T1000 (cell line): ENCODE data around the gene AGER.
"Not testable (repeated sequence)": the region's sequence is repeated elsewhere in the genome, so short reads cannot be mapped to it uniquely, and the experiment has no call there.

Source experiments
- DNase-seq: peaks from one replicate; lab custom pipeline; 2025; ENCODE audit warnings: mixed read lengths; lab: John Stamatoyannopoulos, UW

The AGER gene

DNA sequence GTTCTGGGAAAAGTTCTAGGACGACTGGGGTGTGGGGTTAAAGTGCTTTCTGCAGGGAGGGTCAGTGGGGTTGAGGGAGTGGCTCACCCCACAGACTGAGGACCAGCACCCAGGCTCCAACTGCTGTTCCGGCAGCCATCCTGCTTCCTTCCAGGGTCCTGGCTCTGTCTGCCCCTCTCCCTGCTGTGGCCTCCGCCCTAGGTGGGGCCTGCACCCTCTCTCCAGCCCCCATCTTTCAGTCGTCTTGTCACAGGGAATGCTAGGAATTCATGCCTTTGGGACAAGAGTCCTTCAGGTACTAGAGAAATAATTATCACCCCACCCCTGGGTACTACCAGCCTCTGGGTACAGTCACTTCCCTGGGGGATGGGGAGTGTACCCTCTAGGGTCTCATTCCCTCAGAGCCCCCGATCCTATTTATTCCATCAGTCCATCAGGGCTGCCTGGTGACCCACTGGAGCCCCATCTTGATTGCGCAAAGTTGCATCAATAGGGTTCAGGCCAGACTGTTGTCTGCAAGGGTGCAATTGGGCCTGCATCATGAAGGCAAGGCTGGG is at the start of gene AGER:
AGER (minus strand) TSS at position 170 of the 557 bp plus-strand sequence; CDS start at position 139, 31 bp downstream.
- DNase-seq: no peak

DNA sequence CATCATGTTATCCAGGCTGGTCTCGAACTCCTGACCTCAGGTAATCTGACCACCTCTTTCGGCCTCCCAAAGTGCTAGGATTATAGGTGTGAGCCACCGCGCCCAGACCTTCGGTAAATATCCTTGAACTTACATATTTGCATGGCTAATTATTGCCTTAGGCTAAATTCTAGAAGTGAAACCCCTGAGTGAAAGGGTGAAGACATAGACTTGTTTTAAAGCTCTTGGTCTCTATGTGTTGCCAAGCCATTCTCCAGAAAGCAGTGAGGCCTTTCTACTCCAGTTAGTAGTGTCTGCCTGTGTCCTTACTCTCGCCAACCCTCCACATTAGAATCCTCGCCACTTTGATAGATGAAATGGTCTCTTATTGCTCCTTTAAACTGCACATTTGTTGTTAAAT is 42.4 kb upstream of the AGER start:
- DNase-seq: no peak

DNA sequence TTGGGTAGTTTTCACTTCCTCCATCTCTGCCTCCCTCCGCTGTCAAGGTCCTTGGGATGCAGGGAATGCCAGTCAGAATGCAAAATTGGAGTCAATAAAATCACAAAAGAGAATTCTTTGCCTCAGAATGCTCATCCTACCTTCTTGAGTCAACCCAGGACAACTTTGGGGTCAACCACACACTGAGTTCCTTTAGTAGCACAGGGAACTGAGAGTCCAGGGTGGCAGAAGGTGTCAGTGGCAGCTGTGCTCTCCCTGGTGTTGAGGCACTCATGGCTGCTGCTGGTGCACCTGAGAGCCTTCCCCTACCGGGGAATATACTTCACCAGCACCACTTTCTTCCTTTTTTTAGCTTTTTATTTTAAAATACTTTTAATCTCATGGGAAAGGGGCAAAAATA is 40.6 kb upstream of the AGER start:
- DNase-seq: no peak

DNA sequence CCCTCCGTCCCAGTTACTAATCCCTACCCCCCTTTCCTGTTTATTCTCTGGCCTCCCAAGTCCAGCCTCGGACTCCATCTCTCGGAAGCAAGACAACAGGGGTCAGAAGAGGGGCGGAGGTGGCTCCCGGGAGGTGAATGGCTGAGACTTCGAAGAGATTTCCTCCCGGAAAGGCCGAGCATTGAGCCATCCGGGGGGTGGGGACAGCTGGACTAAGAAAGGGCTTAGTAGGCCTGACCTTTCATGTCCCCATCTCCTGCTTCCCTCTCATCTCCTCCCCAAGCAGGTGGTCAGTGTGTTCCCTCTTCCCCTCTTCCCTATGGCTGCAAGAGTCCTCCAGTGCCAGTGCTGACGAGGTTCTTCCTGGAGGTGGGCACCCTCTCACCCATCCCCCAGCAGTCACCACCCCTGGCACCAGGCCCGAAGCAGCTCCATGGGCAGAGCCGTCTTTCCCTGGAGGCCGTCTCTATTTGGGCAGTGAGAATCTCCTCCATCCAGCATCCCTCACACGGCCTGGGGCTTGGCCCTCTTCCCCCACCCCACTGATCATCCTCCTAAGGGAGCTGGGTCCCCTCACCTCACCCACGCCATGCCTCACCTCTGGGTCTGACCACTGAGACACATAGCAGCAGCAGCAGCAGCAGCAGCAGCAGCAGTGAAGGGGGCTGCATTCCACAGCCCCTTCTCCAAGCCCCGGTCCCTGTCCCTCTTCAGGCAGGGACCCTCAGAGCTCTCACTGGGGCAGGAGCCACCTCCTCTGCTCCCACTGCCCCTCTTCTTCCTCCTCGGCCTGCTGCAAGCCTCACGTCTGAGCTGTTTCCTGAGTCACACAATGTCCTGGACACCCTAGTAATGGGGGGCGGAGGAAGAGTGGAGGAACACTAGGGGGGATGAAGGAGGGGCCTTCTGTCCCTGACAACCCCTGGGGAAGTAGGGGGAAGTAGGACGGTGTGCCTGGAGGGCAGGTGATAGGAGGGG is 39.5 kb upstream of the AGER start, which contains the start of gene NOTCH4:
NOTCH4 (minus strand) TSS at position 810 of the 978 bp plus-strand sequence; CDS start at position 671, 139 bp downstream.
- no peak for DNase-seq

GRCh38 chr6:32222333-32223230 is 38.5 kb upstream of the AGER start:
- DNase-seq: no peak

DNA sequence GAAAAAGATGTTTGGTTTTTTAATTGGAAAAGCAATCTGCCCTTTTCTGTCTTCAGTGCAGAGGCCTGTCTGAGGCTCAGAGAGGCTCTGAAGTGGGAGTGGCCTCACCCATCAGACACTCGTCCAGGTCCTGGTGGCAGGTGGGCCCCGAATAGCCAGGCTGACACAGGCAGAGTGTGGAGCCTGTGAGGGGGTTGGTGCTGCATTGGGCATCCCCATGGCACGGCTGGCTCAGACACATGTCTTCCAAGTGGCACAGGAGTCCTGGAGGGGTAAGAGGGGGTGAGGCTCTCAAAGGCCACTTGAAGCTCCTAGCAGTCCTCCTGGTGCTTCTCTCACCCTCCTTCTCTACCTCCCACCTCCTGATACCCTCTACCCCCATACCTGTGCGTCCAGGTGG is 36.0 kb upstream of the AGER start:
- DNase-seq: no peak

DNA sequence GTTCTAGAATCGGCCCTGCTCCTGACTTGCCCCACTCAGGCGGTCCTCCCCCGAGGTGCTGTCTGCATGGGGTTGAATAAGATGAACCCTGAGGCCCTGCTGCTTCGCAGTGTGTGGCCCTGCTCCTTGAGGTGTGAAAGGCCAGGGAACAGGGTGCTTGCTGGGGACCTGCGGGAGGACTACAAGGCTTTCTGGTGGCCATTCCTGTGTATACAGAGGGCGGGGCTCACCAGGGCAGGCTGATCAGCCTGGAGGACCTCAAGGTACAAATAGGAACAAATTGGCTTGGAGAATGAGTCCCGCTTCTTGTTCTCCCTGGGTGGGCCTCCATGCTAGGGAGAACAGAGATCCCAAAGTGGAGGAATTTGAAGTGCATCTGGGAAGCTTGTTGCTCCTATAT is 34.1 kb upstream of the AGER start:
- DNase-seq: no peak

DNA sequence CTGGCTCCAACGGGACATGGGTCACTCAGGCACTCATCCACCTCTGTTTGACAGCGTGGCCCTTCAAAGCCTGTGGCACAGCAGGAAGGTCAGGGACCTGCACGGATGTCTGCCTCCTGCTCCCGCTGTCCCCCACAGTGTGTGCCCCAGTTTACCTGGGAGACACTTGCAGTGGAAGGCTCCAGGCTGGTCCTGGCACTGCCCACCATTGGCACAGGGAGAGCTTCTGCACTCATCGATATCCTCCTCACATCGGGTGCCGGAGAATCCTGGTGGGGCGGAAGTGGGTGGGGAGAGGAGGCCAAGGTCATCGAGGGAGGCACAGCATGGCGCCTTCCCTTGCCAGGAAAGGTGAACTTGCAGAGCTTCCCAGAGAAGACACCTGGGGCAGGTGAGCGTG is 32.9 kb upstream of the AGER start:
- DNase-seq: no peak

- no peak for DNase-seq
Measured at GRCh38 chr6:32216285-32216684, 32.2 kb upstream of the AGER start.

DNA sequence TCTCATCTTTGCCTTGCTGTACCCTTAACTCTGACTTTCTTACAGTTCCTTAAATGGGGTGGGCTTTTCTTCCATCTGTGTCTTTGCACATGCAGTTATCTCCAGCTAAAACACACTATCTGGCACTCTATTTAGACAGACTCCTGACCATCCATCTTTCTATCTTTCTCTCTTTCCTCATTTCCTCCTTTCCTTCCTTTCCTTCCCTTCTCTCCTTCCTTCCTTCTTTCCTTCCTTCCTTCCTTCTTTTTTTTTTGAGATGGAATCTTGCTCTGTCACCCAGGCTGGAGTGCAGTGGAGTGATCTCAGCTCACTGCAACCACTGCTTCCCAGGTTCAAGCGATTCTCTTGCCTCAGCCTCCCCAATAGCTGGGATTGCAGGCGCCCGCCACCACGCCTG is 31.6 kb upstream of the AGER start:
- no peak for DNase-seq

DNA sequence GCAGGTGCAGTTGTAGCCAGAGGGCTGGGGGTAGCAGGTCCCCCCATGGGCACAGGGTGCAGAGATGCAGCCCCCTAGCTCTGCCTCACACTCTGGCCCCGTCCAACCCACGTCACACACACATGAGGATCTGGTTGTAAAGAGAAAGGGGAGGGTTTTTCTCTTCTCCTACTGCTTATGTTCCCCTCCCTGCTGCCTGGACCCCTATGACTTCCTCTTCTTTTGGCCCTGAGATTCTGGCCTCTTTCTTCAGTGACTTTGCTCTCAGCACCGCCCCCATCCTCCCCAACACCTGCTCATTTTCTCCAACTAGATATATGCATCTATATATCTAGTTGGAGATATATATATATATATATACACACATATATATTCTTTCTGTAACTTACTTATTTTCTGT is 30.1 kb upstream of the AGER start:
- no peak for DNase-seq

DNA sequence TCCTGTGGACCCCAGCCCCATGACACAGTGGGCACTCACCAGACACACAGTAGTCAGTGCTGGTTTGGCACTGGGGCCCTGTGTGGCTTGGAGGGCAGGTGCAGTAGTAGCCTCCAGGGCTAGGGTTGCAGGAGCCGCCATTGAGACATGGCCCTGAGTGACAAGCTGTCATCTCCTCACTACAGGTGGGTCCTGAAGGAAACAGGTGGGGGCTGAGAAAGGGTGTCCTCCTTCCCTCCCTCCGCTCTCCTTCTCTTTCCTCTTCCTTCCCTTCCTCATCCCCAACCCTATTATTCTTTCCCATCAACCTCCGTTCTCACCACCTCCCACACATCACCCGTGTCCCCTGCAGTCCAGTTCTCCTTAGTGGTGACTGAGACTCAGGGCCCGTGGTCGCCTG is 29.6 kb upstream of the AGER start:
- no peak for DNase-seq

GRCh38 chr6:32212076-32212760 is 28.2 kb upstream of the AGER start:
- DNase-seq: no peak

DNA sequence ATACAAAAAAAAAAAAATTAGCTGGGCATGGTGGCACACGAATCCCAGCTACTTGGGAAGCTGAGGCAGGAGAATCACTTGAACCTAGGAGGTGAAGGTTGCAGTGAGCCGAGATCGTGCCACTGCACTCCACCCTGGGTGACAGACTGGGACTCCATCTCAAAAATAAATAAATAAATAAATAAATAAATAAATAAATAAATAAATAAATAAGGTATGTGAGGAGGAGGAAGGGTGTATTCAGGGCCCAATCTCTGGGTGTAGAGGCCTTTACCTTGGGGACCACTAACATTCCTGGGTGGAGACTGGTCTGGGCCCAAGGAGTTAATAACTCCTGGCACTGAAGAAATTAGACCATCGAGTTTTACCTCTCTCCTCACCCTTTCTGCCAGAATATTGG is 27.4 kb upstream of the AGER start:
- not testable (repeated sequence) for DNase-seq

GRCh38 chr6:32210191-32210601 is 26.1 kb upstream of the AGER start:
- DNase-seq: no peak

DNA sequence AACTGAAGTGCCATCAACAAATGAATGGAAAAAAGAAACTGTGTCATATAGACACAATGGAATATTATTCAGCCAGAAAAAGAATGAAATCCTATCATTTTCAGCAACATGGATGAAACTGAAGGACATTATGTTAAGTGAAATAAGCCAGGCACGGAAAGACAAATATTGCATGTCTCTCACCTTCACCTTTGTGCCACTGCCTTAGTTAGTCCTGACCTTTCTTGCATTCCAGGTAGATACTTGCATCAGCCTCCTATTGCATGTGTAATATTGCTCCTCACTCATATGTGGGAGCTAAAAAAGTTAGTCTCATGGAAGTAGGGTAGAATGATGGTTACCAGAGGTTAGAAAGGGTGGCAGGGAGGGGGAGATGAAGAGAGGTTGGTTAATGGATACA is 24.9 kb upstream of the AGER start:
- DNase-seq: no peak

DNA sequence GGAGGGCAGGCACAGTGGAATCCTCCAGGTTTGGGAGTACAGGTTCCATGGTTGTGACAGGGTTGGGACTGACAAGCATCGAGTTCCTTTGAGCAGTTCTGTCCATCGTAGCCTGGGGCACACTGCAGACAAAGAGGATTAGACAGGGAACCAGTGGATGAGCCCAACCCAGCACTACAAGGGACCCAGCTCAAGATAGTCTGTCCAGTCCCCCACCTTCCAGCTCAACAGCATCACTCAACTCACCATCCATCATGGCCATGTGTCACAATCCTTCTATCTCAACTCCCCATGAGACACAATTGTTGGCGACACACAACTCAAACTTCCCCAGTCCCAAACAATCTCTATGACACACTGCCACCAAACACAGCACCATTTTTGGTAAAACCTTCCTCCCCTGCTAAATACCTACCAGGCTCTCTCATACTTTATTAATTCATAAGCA is 20.2 kb upstream of the AGER start:
- DNase-seq: no peak

- no peak for DNase-seq
Measured at GRCh38 chr6:32203426-32204267, 19.6 kb upstream of the AGER start.

- DNase-seq: no peak
Measured at GRCh38 chr6:32202186-32202585, 18.1 kb upstream of the AGER start.

GRCh38 chr6:32200711-32201475 is 16.8 kb upstream of the AGER start:
- no peak for DNase-seq
